Measurements from ENCODE around the gene BRIP1.
"Not testable (repeated sequence)": the region's sequence is repeated elsewhere in the genome, so short reads cannot be mapped to it uniquely, and the experiment has no call there.

BRIP1 gene

DNA sequence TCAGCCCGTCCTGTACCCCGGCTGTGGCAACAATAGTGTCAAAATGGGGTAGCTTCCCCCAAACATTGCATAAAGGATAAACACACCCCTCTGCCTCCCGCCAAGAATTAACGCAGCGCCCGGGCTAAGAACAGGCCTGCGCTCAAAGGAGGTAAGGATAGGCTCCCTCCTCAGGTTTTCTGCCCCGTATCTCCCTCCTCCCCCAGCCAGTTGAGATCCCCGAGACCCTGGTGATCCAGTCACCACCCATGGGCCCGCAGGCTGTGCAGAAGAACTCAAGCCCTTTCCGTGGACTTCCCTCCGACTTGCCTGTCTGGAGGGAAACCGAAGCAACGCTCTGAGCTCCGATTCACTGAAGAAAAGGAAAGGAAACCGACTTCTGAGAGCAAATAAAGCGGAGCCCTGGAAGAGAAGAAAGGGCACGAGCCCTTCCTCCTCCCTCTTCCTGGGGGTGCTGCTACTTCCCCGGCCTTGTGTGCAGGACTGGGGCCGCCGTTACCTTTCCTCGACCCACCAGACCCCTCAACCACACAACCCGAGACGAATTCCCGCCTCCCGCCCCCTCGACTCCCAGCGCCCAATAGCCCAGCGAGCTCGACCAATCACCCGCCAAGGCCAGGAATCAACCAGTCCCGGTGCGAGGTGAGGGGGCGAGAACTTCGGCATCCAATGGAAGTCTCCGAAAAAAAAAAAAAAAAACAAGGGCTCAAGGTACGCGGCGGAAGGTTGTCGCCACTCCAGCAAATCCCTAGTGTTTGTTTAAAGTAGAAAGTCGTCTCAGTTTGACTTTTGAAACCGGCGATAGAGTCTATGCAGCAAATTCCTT is at the start of gene BRIP1:
Gene BRIP1 (minus strand): TSS at position 554 of the 826 bp plus-strand sequence. CDS start 1,989 bp downstream, outside the sequence.
- peak; percentile 62 to 76 for DNase-seq (ENCODE audit: extremely low read depth in 1 of 2, low read depth in 1 of 2)

DNA sequence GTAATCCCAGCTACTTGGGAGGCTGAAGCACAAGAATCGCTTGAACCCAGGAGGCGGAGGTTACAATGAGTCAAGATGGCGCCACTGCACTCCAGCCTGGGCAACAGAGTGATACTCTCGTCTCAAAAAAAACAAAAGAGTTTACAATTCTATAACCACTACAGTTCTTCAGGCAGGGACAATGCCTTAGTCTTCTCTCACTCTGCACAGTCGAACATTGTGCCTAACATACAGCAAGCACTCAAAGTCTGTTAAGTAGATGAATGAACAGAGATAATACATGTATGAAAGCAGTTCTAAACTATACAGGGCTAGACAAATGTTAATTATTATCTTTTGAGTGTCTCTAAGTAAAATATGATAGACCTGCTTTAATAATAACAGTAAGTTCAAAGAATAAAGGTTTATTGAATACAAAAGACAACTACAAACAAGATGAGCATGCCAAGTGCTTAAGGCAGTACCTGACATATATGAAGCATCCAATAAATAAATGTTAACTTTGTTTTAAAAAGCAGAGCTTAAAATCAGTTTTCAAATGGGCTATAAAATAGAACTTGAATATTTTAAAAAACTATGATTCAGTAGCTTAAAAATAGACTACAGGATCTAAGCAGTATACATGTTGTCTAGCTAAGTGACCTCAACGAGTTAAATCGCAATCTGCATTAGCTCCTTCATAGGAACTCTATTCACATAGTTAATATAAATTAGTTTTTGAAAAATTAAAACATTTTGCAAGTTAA is 45.1 kb upstream of the BRIP1 start:
- DNase-seq (ENCODE audit: extremely low read depth in 1 of 2, low read depth in 1 of 2) = no peak

DNA sequence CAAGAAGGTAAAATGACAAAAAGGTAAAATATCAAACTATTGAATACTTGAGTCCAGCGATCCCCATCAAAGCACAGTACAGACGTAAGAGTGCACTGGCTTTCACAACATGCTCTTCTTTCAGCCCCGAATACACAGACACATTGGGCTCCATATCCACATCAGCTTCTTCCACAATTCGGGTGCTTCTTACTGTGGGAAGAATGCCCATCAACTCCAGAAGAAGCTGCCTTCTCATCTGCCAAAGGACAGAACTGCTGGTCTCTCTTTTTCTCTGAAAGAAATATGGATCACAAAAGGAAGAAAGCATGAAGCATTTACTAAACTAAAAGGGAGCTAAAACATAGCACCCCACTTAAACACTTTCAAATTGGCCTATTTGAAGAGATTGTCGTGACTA is 44.0 kb upstream of the BRIP1 start:
- DNase-seq (ENCODE audit: extremely low read depth in 1 of 2, low read depth in 1 of 2) = no peak

- DNase-seq (ENCODE audit: extremely low read depth in 1 of 2, low read depth in 1 of 2) = no peak
These were observed 40.9 kb upstream of the BRIP1 start for GRCh38 chr17:61904094-61904710.

GRCh38 chr17:61903251-61903650 is 39.9 kb upstream of the BRIP1 start:
- DNase-seq (ENCODE audit: extremely low read depth in 1 of 2, low read depth in 1 of 2) = no peak

- no peak for DNase-seq (ENCODE audit: extremely low read depth in 1 of 2, low read depth in 1 of 2)
These were observed 34.3 kb upstream of the BRIP1 start for GRCh38 chr17:61897548-61898180.

DNA sequence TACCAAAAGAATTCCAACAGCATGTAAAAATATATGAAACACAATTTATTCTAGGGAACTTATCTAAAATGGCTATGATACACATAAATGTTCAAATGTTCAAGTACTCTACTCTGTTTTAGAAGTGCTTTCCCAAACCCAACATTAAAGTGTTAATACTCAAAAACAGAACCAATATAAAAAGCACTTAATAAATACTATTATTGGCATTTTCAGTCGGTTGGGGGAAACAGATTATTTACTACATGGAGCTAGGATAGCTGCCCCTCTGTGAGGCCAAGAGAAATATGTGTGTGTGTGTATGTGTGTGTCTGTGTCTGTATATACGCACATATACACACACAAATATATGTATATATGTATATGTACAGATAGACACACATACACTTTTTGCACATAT is 32.1 kb upstream of the BRIP1 start:
- DNase-seq (ENCODE audit: extremely low read depth in 1 of 2, low read depth in 1 of 2) = no peak

DNA sequence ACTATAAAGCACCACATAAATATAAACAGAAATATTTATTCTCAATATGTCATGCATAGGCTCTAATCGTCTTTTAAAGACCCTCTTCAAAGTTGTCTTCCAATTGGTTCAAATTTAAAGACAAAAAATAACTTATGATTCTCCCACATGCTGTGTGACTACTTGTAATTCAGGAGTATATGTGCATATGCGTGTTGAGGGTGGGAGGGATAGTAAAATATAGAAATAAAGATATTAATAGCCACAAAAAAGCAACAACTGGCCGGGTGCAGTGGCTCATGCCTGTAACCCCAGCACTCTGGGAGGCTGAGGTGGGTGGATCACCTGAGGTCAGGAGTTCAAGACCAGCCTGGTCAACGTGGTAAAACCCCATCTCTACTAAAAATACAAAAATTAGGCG is 31.0 kb upstream of the BRIP1 start:
- DNase-seq (ENCODE audit: extremely low read depth in 1 of 2, low read depth in 1 of 2) = not testable (repeated sequence)

DNA sequence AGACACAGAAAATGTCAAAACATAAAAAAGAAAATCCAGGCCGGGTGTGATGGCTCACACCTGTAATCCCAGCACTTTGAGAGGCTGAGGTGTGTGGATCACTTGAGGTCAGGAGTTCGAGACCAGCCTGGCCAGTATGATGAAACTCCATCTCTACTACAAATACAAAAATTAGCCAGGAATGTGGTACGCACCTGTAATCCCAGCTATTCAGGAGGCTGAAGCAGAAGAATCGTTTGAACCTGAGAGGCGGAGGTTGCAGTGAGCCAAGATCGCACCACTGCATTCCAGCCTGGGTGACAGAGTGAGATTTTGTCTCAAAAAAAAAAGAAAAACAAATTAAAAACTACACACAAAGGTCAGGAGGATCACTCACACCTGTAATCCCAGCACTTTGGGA is 24.4 kb upstream of the BRIP1 start:
- not testable (repeated sequence) for DNase-seq (ENCODE audit: extremely low read depth in 1 of 2, low read depth in 1 of 2)

DNA sequence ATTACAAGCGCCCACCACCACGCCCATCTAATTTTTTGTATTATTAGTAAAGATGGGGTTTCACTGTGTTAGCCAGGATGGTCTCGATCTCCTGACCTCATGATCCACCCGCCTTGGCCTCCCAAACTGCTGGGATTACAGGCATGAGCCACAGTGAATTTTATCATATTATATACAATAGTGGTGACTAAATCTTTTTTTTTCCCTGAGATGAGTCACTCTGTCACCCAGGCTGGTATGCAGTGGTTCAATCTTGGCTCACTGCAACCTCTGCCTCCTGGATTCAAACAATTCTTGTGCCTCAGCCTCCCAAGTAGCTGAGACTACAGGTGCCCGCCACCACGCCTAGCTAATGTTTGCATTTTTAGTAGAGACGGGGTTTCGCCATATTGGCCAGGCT is 22.5 kb upstream of the BRIP1 start:
- DNase-seq (ENCODE audit: extremely low read depth in 1 of 2, low read depth in 1 of 2) = not testable (repeated sequence)

- DNase-seq (ENCODE audit: extremely low read depth in 1 of 2, low read depth in 1 of 2) = no peak
These were observed 21.5 kb upstream of the BRIP1 start for GRCh38 chr17:61884864-61885263.

DNA sequence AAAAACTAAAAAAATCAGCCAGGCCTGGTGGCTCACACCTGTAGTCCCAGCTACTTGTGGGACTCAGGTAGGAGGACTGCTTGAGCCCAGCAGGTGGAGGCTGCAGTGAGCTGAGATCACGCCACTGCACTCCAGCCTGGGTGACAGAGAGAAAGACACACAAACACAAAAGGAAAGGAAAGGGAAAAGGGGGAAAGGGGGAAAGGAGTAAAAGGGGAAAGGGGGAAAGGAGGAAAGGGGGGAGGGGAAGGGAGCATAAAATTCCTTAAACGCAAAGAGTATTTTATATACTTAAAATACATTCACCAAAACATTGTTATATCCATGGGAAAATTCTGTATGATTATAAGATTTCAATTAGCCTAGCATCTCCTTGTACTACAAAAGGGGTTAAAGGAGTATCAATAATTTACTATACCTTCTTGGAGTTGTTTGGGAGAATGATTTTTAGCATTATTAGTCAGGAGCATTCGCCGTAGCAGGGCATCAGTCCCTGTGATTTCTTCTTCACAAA is 17.3 kb upstream of the BRIP1 start:
- no peak for DNase-seq (ENCODE audit: extremely low read depth in 1 of 2, low read depth in 1 of 2)

GRCh38 chr17:61878984-61879612 is 15.8 kb upstream of the BRIP1 start:
- DNase-seq (ENCODE audit: extremely low read depth in 1 of 2, low read depth in 1 of 2) = no peak

GRCh38 chr17:61878520-61878919 is 15.2 kb upstream of the BRIP1 start:
- DNase-seq (ENCODE audit: extremely low read depth in 1 of 2, low read depth in 1 of 2) = no peak

- DNase-seq (ENCODE audit: extremely low read depth in 1 of 2, low read depth in 1 of 2) = no peak
These were observed 14.5 kb upstream of the BRIP1 start for GRCh38 chr17:61877837-61878236.

DNA sequence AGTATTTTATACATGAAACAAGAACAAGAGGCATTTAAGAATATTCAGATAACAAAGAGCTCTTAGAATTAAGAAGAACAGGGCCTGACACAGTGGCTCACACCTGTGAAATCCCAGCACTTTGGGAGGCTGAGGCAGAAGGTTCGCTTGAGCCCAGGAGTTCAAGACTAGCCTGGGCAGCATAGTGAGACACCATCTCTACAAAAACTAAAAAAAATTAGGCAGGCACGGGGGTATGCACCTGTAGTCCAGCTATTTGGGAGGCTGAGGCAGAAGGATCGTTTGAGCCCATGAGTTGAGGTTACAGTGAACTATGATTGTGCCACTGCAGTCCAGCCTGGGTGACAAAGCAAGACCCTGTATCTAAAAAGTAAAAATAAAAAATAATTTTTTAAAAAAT is 12.5 kb upstream of the BRIP1 start:
- DNase-seq (ENCODE audit: extremely low read depth in 1 of 2, low read depth in 1 of 2) = no peak

DNA sequence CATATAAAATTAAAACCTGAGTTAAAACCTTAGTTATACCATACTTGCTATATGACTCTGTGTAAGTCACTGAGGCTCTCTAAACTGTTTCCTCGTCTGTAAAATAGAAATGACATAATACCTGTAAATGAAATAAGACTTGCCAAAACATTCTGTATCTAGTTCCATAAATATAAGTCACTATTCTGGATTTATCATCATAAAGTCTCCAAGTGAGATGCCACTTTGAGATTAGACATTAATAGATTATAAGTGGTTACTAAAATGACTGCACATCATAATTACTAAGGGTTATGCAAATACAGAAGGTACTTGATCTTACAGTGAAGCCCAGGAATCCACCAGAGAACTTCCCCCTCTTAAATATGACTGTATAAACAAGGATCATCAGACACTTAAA is 12.0 kb upstream of the BRIP1 start:
- DNase-seq (ENCODE audit: extremely low read depth in 1 of 2, low read depth in 1 of 2) = no peak

DNA sequence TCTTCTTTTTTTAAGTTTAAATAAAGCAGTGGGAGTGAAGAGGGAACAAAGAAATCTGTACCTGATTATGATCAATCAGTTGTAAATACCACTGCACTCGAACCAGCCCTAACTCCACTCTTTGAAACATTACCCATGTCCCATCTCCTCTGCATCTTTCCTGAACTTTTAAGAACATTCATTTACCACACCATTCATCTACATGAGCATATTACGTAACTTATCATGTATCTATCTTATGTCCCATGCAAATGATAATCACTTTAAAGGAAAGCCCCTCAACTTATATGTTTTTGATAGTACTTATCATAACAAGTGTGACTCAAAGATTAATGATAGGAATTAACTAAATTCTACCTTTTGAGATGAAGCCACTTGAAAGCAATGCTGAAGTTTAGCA is 10.7 kb upstream of the BRIP1 start:
- no peak for DNase-seq (ENCODE audit: extremely low read depth in 1 of 2, low read depth in 1 of 2)

DNA sequence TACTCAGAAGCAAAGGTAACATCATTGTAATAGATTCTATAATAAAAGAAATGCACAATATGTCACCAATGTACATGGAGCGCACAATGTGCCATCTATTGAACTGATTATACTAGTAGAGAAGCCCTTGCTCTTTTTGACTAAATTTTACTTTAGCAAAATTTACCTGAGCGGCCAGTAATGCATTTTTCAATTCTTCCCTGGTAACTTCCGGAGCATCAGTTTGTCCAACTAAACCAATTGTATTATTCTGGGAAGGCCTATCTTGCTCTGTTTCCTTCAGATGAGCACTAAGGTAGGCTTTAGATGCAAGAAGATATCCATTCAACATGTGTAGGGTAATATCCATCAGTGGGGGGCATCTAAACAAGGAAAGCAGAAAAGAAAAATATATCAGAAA is 8.8 kb upstream of the BRIP1 start:
- DNase-seq (ENCODE audit: extremely low read depth in 1 of 2, low read depth in 1 of 2) = no peak

- no peak for DNase-seq (ENCODE audit: extremely low read depth in 1 of 2, low read depth in 1 of 2)
These were observed 5.8 kb upstream of the BRIP1 start for GRCh38 chr17:61869138-61869537.

DNA sequence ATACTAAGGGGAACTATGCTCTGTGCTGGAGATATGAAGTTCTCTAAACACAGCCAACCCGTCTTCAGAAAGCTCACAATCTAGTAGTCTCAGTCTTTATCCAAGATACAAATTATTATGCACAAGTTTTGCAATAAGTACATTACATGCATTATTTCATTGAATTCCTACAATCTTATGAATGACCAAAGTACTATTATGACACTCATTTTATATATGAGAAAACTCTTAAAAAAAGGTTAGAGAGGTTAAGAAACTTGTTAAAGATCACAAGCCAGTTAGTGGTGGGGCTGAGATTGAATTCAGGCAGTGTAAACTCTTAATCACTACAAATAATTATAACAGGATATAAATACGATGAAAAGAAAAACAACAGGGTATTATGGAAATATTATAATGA is 4.7 kb upstream of the BRIP1 start:
- no peak for DNase-seq (ENCODE audit: extremely low read depth in 1 of 2, low read depth in 1 of 2)

Measured in activated CD8-positive, alpha-beta memory T cell treated with anti-CD3 and anti-CD28 coated beads for 1 hour (primary cell).